GM21447 (cell line): Measurements from ENCODE around the gene NOTCH3.
A peak's percentile ranks its signal among the peaks of the same experiment; 100 is the strongest.

Source experiments
- ATAC-seq: cut with Tn5 transposase; IDR thresholded peaks from one replicate; pipeline ENCODE4 v1.9.1; 2021; ENCODE audit not compliant: unreplicated experiment

The NOTCH3 gene

GRCh38 chr19:15236886-15237285, 36.1 kb upstream of the NOTCH3 start:
- ATAC-seq: no peak

- ATAC-seq: no peak
Observed at GRCh38 chr19:15235781-15236180, 35.0 kb upstream of the NOTCH3 start.

- ATAC-seq: no peak
Observed at GRCh38 chr19:15234431-15235130, 33.8 kb upstream of the NOTCH3 start.

GRCh38 chr19:15231271-15231670, 30.5 kb upstream of the NOTCH3 start:
- ATAC-seq: no peak

GRCh38 chr19:15227261-15227660, 26.5 kb upstream of the NOTCH3 start:
- no peak for ATAC-seq

- no peak for ATAC-seq
Observed at GRCh38 chr19:15225760-15226159, 25.0 kb upstream of the NOTCH3 start.

GRCh38 chr19:15223649-15224361, 23.0 kb upstream of the NOTCH3 start:
- ATAC-seq: no peak

- ATAC-seq: peak; percentile 89
Observed at GRCh38 chr19:15222738-15223648, 22.2 kb upstream of the NOTCH3 start.

- no peak for ATAC-seq
Observed at GRCh38 chr19:15220833-15221232, 20.0 kb upstream of the NOTCH3 start.

GRCh38 chr19:15218501-15218900, 17.7 kb upstream of the NOTCH3 start:
- no peak for ATAC-seq

GRCh38 chr19:15216363-15216762, 15.6 kb upstream of the NOTCH3 start:
- ATAC-seq: no peak

- ATAC-seq: no peak
Observed at GRCh38 chr19:15213715-15214381, 13.1 kb upstream of the NOTCH3 start.

GRCh38 chr19:15212711-15213110, 11.9 kb upstream of the NOTCH3 start:
- ATAC-seq: no peak

GRCh38 chr19:15210323-15210781, 9.6 kb upstream of the NOTCH3 start:
- no peak for ATAC-seq

- no peak for ATAC-seq
Observed at GRCh38 chr19:15201374-15202023, 704 bp upstream of the NOTCH3 start.

- ATAC-seq: no peak
Observed at GRCh38 chr19:15199661-15200552, 888 bp downstream of the NOTCH3 start.

GRCh38 chr19:15198951-15199660, 1.7 kb downstream of the NOTCH3 start:
- no peak for ATAC-seq

GRCh38 chr19:15197942-15198341, 2.9 kb downstream of the NOTCH3 start:
- ATAC-seq: no peak
